NCI-H128 (cell line): ENCODE data around the gene FHIT.

Source experiments
- DNase-seq: peaks from one replicate; lab custom pipeline; 2025; ENCODE audit not compliant: unreplicated experiment; lab: John Stamatoyannopoulos, UW

FHIT gene

GRCh38 chr3:61172684-61173083 lies 78.6 kb downstream of the FHIT start:
- DNase-seq, result no peak

GRCh38 chr3:61172203-61172602 lies 79.0 kb downstream of the FHIT start:
- DNase-seq, result no peak

GRCh38 chr3:61169621-61170251 lies 81.5 kb downstream of the FHIT start:
- DNase-seq, result no peak

- no peak for DNase-seq
These were observed 83.0 kb downstream of the FHIT start for GRCh38 chr3:61168286-61168685.

- no peak for DNase-seq
These were observed 88.3 kb downstream of the FHIT start for GRCh38 chr3:61162965-61163364.

GRCh38 chr3:61158667-61159066 lies 92.6 kb downstream of the FHIT start:
- no peak for DNase-seq

GRCh38 chr3:61158216-61158615 lies 93.0 kb downstream of the FHIT start:
- DNase-seq, result peak; percentile 27

GRCh38 chr3:61157414-61157813 lies 93.8 kb downstream of the FHIT start:
- DNase-seq, result no peak

- no peak for DNase-seq
These were observed 95.5 kb downstream of the FHIT start for GRCh38 chr3:61155701-61156292.

- no peak for DNase-seq
These were observed 96.6 kb downstream of the FHIT start for GRCh38 chr3:61154457-61155198.

GRCh38 chr3:61152071-61152470 lies 99.2 kb downstream of the FHIT start:
- DNase-seq, result no peak

GRCh38 chr3:61149236-61149635 lies 102.0 kb downstream of the FHIT start:
- no peak for DNase-seq

GRCh38 chr3:61146010-61146890 lies 105.0 kb downstream of the FHIT start:
- DNase-seq, result no peak

GRCh38 chr3:61141697-61142096 lies 109.6 kb downstream of the FHIT start:
- no peak for DNase-seq

- no peak for DNase-seq
These were observed 110.0 kb downstream of the FHIT start for GRCh38 chr3:61141227-61141626.

GRCh38 chr3:61139686-61140085 lies 111.6 kb downstream of the FHIT start:
- DNase-seq, result no peak

GRCh38 chr3:61138401-61138800 lies 112.9 kb downstream of the FHIT start:
- no peak for DNase-seq

GRCh38 chr3:61136191-61136590 lies 115.1 kb downstream of the FHIT start:
- DNase-seq, result no peak

GRCh38 chr3:61134532-61134931 lies 116.7 kb downstream of the FHIT start:
- no peak for DNase-seq

- DNase-seq, result no peak
These were observed 119.2 kb downstream of the FHIT start for GRCh38 chr3:61132062-61132461.

- DNase-seq, result no peak
These were observed 132.4 kb downstream of the FHIT start for GRCh38 chr3:61118830-61119229.
